Thyroid gland (tissue), 4 donors: ENCODE measurements around the gene PTPRJ. TPM values are rescaled to one million over a fixed set of nuclear protein-coding genes. Genes with fewer than 3 reads are reported as not detected.

Source experiments
- DNase-seq, 2 donors: peaks; one replicate each; pipeline ENCODE4 v3.0.0-alpha.2; 2019
- H3K27ac ChIP-seq, 3 donors: fragments of 200-600 bp; sonication (generic); 1 replicate in 2 of 3; 2 replicates in 1 of 3; pipeline ENCODE4 v1.5.1; 2016 to 2019; ENCODE audit warnings: mild to moderate bottlenecking in 1 of 3, moderate library complexity in 1 of 3
- H3K27me3 ChIP-seq: fragments of 200-600 bp; sonication (generic); one replicate; pipeline ENCODE4 v1.5.1; 2019
- H3K36me3 ChIP-seq, 2 donors: fragments of 200-600 bp; sonication (generic); one replicate each; pipeline ENCODE4 v1.5.1; 2016 to 2019
- H3K4me1 ChIP-seq, 2 donors: fragments of 200-600 bp; sonication (generic); one replicate each; pipeline ENCODE4 v1.5.1; 2017 to 2019
- H3K4me3 ChIP-seq, 3 donors: fragments of 200-600 bp; sonication (generic); replicated peaks in 1 of 3; 1 replicate in 2 of 3; 2 replicates in 1 of 3; pipeline ENCODE4 v1.5.1; 2016; ENCODE audit warnings: mild to moderate bottlenecking in 1 of 3
- H3K9me3 ChIP-seq: fragments of 200-600 bp; sonication (generic); one replicate; pipeline ENCODE4 v1.5.1; 2017
- CTCF ChIP-seq, 6 experiments: fragments of 200-600 bp in 3 of 6; fragments of 450-650 bp in 3 of 6; sonication (generic) in 3 of 6; IDR thresholded peaks; one replicate each; pipeline ENCODE4 v1.5.1; 2016 to 2019; ENCODE audit warnings: antibody characterized with exemption in 6 of 6, mild to moderate bottlenecking in 2 of 6, inconsistent platforms in 1 of 6, moderate library complexity in 1 of 6
- POLR2A ChIP-seq, 2 donors: fragments of 450-650 bp; IDR thresholded peaks; one replicate each; pipeline ENCODE4 v1.6.1; 2017; ENCODE audit warnings: antibody characterized with exemption in 2 of 2, mild to moderate bottlenecking in 2 of 2, moderate library complexity in 1 of 2
- WGBS, 2 donors: methylation state at CpG; one replicate each; pipeline ENCODE4 v1.1.5; 2017; 5-methylcytosine and 5-hydroxymethylcytosine counted together
- intact Hi-C: fragments of 100-400 bp; cut with DNase I; formaldehyde crosslinking; loops from one replicate; pipeline ENCODE4 v1.15.1; 2023
- total RNA-seq, 4 donors: library from RNA; depleted of rRNA; stranded (reverse); fragments of >200 nt; gene quantifications; one replicate each; pipeline ENCODE4 v1.2.3, GENCODE V29; 2016

The PTPRJ gene
- total RNA-seq, 4 donors from 2014 or later: 45.4 to 81.9 (median 58.6) TPM

- peak; percentile 83 to 88 for DNase-seq
- WGBS, 2 donors: 14 to 15% methylated on average over 9 of the region's 9 CpGs
- intact Hi-C loops: no loop called here
- no peak overlapping the region for H3K4me3 ChIP-seq
- H3K9me3 ChIP-seq: no peaks in the 10 kb centered on the region
- H3K27me3 ChIP-seq: no peaks in the 10 kb centered on the region
- peaks cover 37 to 54% of the 10 kb centered on the region in 2 donors for H3K4me1 ChIP-seq
- H3K36me3 ChIP-seq: no peaks in the 10 kb centered on the region
- H3K27ac ChIP-seq: peak overlapping the region; percentile 85 to 96 (median 90)
- TF ChIP-seq CTCF (IDR thresholded peaks at IDR 0.05) (no peak), POLR2A (IDR thresholded peaks at IDR 0.05) (peak in 1 of 2 donors; percentile 66)
These were observed 11.0 kb downstream of the PTPRJ start for GRCh38 chr11:47991266-47991830.

GRCh38 chr11:47991894-47992293, 11.5 kb downstream of the PTPRJ start:
- TF ChIP-seq POLR2A (IDR thresholded peaks at IDR 0.05) (no peak), CTCF (IDR thresholded peaks at IDR 0.05) (no peak)

GRCh38 chr11:47992959-47993820, 12.8 kb downstream of the PTPRJ start:
- intact Hi-C loops: no loop called here
- H3K27me3 ChIP-seq: no peaks in the 10 kb centered on the region
- TF ChIP-seq POLR2A (IDR thresholded peaks at IDR 0.05) (no peak), CTCF (IDR thresholded peaks at IDR 0.05) (no peak)
- no peaks in the 10 kb centered on the region for H3K9me3 ChIP-seq
- peak; percentile 61 to 66 for DNase-seq
- H3K4me1 ChIP-seq: peaks cover 42 to 62% of the 10 kb centered on the region in 2 donors
- peak overlapping the region; percentile 85 to 96 (median 90) for H3K27ac ChIP-seq
- 71 to 82% methylated on average over 11 of the region's 11 CpGs for WGBS, 2 donors
- H3K4me3 ChIP-seq: no peak overlapping the region
- H3K36me3 ChIP-seq: no peaks in the 10 kb centered on the region

More at GRCh38 chr11:47991894-47992293, 11.5 kb downstream of the PTPRJ start:
- WGBS, 2 donors: 92% methylated on average over 6 of the region's 6 CpGs
- no peaks in the 10 kb centered on the region for H3K9me3 ChIP-seq
- no peak for DNase-seq
- intact Hi-C loops: no loop called here
- H3K27me3 ChIP-seq: no peaks in the 10 kb centered on the region
- H3K4me1 ChIP-seq: peaks cover 34 to 50% of the 10 kb centered on the region in 2 donors
- H3K27ac ChIP-seq: peak overlapping the region; percentile 85 to 96 (median 90)
- no peaks in the 10 kb centered on the region for H3K36me3 ChIP-seq
- H3K4me3 ChIP-seq: no peak overlapping the region

- intact Hi-C loops: no loop called here
- H3K4me1 ChIP-seq: peaks cover 54 to 72% of the 10 kb centered on the region in 2 donors
- H3K27ac ChIP-seq: peak overlapping the region in 1 of 3 donors; percentile 96
- no peak overlapping the region for H3K4me3 ChIP-seq
- no peaks in the 10 kb centered on the region for H3K36me3 ChIP-seq
- H3K27me3 ChIP-seq: no peaks in the 10 kb centered on the region
- TF ChIP-seq CTCF (IDR thresholded peaks at IDR 0.05) (no peak), POLR2A (IDR thresholded peaks at IDR 0.05) (no peak)
- WGBS, 2 donors: 97 to 100% methylated on average over 4 of the region's 4 CpGs
- no peaks in the 10 kb centered on the region for H3K9me3 ChIP-seq
- no peak for DNase-seq
These were observed 14.1 kb downstream of the PTPRJ start for GRCh38 chr11:47994417-47994816.

- no peak for TF ChIP-seq CTCF (IDR thresholded peaks at IDR 0.05)
- TF ChIP-seq POLR2A (IDR thresholded peaks at IDR 0.05): no peak
- H3K4me3 ChIP-seq: no peak overlapping the region
- 92 to 97% methylated on average over 4 of the region's 4 CpGs for whole genome bisulfite sequencing, 2 donors
These were observed 15.0 kb downstream of the PTPRJ start for GRCh38 chr11:47995360-47995769.

More at GRCh38 chr11:47995360-47995769, 15.0 kb downstream of the PTPRJ start:
- Histone ChIP-seq H3K36me3 (no peaks in the 10 kb centered on the region), H3K4me1 (peaks cover 49 to 72% of the 10 kb centered on the region in 2 donors), H3K27ac (peak overlapping the region in 1 of 3 donors; percentile 7), H3K9me3 (no peaks in the 10 kb centered on the region), H3K27me3 (no peaks in the 10 kb centered on the region)
- no peak for DNase-seq
- intact Hi-C loops: no loop called here
